B cell (primary cell): ENCODE results near the gene MPP1. TPM values are rescaled to one million over a fixed set of nuclear protein-coding genes. Genes with fewer than 3 reads are reported as not detected.

Experiments
- ATAC-seq: fragments of 200-7000 bp; cut with Tn5 transposase; one replicate; pipeline ENCODE4 v1.10.0; 2021; ENCODE audit warnings: low read depth, mild to moderate bottlenecking, moderate number of reproducible peaks, moderate library complexity
- CTCF ChIA-PET: fragments of 350-600 bp; sonication (Branson Sonifier 250); formaldehyde crosslinking; loops from one replicate; lab custom pipeline; 2021; ENCODE audit warnings: antibody characterized with exemption, inconsistent platforms; lab: Charles Lee
- POLR2A ChIA-PET: fragments of 350-600 bp; sonication (Branson Sonifier 250); formaldehyde crosslinking; loops from one replicate; lab custom pipeline; 2021; ENCODE audit warnings: antibody characterized with exemption; lab: Charles Lee
- DNase-seq: peaks from one replicate; pipeline ENCODE4 v3.0.0; 2013
- H2AFZ ChIP-seq: 2 replicates; pipeline ENCODE4 v1.6.1; 2012; ENCODE audit warnings: mild to moderate bottlenecking, low read depth, low read length; ENCODE audit not compliant: insufficient read depth, poor library complexity, severe bottlenecking
- H3K27ac ChIP-seq, 2 donors: 1 replicate in 1 of 2; 2 replicates in 1 of 2; pipeline ENCODE4 v1.5.1; 2012 to 2013; ENCODE audit warnings: low read length in 2 of 2, mild to moderate bottlenecking in 2 of 2, moderate library complexity in 1 of 2
- H3K27me3 ChIP-seq, 4 experiments: fragments of 200-600 bp in 1 of 4; sonication (generic) in 1 of 4; replicated peaks in 1 of 4; 1 replicate in 2 of 4; 2 replicates in 2 of 4; pipeline versions ENCODE4 v1.6.1 to v1.7.0; 2013 to 2016; ENCODE audit warnings: low read length in 3 of 4, mild to moderate bottlenecking in 2 of 4, mixed read lengths in 1 of 4, moderate library complexity in 1 of 4; ENCODE audit not compliant: insufficient read depth in 4 of 4, control insufficient read depth in 3 of 4; ENCODE audit errors: control extremely low read depth in 1 of 4
- H3K36me3 ChIP-seq, 2 experiments: replicated peaks in 1 of 2; 1 replicate in 1 of 2; 2 replicates in 1 of 2; pipeline versions ENCODE4 v1.6.1 to v1.7.1; 2013; ENCODE audit warnings: low read length in 1 of 2; ENCODE audit not compliant: insufficient read depth in 2 of 2, control insufficient read depth in 1 of 2; ENCODE audit errors: control extremely low read depth in 1 of 2, extremely low read depth in 1 of 2
- H3K4me1 ChIP-seq, 2 donors: fragments of 200-600 bp in 1 of 2; sonication (generic) in 1 of 2; 1 replicate in 1 of 2; 2 replicates in 1 of 2; pipeline versions ENCODE4 v1.5.1 to v1.6.1; 2013 to 2017; ENCODE audit warnings: low read length in 2 of 2; ENCODE audit not compliant: control insufficient read depth in 2 of 2, insufficient read depth in 2 of 2
- H3K4me2 ChIP-seq: replicated peaks from 2 replicates; pipeline ENCODE3; 2012; ENCODE audit warnings: mild to moderate bottlenecking, low read depth, low read length; ENCODE audit not compliant: poor library complexity, severe bottlenecking
- H3K4me3 ChIP-seq, 5 experiments: fragments of 200-600 bp in 1 of 5; sonication (generic) in 1 of 5; 1 replicate in 3 of 5; 2 replicates in 2 of 5; pipeline versions ENCODE4 v1.5.1 to v1.7.0; 2011 to 2016; ENCODE audit warnings: low read length in 4 of 5, mild to moderate bottlenecking in 4 of 5, low read depth in 2 of 5, control low read depth in 1 of 5, moderate library complexity in 1 of 5; ENCODE audit not compliant: insufficient read depth in 1 of 5; ENCODE audit errors: control extremely low read depth in 1 of 5, extremely low read depth in 1 of 5
- H3K79me2 ChIP-seq: fragments of 200-600 bp; sonication (generic); one replicate; pipeline ENCODE4 v1.6.0; 2016; ENCODE audit warnings: low read length; ENCODE audit not compliant: control insufficient read depth, insufficient read depth
- H3K9ac ChIP-seq: fragments of 200-600 bp; sonication (generic); 2 replicates; pipeline ENCODE4 v1.6.1; 2017; ENCODE audit warnings: mild to moderate bottlenecking, low read length, moderate library complexity
- H3K9me3 ChIP-seq, 3 donors: one replicate each; pipeline versions ENCODE4 v1.6.1 to v1.7.1; 2013; ENCODE audit warnings: low read length in 2 of 3; ENCODE audit not compliant: control insufficient read depth in 2 of 3, insufficient read depth in 1 of 3; ENCODE audit errors: control extremely low read depth in 1 of 3
- H4K20me1 ChIP-seq: 2 replicates; pipeline ENCODE4 v1.6.0; 2012; ENCODE audit warnings: mild to moderate bottlenecking, low read length; ENCODE audit not compliant: insufficient read depth, control insufficient read depth, poor library complexity, severe bottlenecking
- H3K27ac Mint-ChIP-seq: one replicate; pipeline ENCODE4 v1.8.0; 2021; ENCODE audit warnings: mixed read lengths
- H3K27me3 Mint-ChIP-seq: one replicate; pipeline ENCODE4 v1.8.0; 2021; ENCODE audit warnings: mixed read lengths
- H3K4me1 Mint-ChIP-seq: one replicate; pipeline ENCODE4 v1.8.0; 2021; ENCODE audit warnings: mixed read lengths
- H3K4me3 Mint-ChIP-seq: one replicate; pipeline ENCODE4 v1.8.0; 2021; ENCODE audit warnings: mixed read lengths
- H3K9me3 Mint-ChIP-seq: one replicate; pipeline ENCODE4 v1.8.0; 2022; ENCODE audit warnings: mixed read lengths; ENCODE audit not compliant: insufficient read depth
- CTCF ChIP-seq: fragments of 200-600 bp; IDR thresholded peaks from one replicate; pipeline ENCODE4 v1.8.0; 2022; ENCODE audit warnings: antibody characterized with exemption, mild to moderate bottlenecking
- EZH2 ChIP-seq: IDR thresholded peaks from 2 replicates; pipeline ENCODE4 v1.6.1; 2012; ENCODE audit warnings: borderline replicate concordance, low read depth, mild to moderate bottlenecking, moderate library complexity, low read length; ENCODE audit not compliant: insufficient read depth, poor library complexity, severe bottlenecking
- WGBS: methylation state at CpG from one replicate; pipeline ENCODE4 v1.1.5; 2013; ENCODE audit warnings: missing lambda C conversion rate; ENCODE audit not compliant: insufficient coverage; 5-methylcytosine and 5-hydroxymethylcytosine counted together
- intact Hi-C: fragments of 100-400 bp; cut with micrococcal nuclease; formaldehyde crosslinking; loops from one replicate; pipeline ENCODE4 v1.10.0; 2022
- polyA plus RNA-seq: library from polyadenylated mRNA; depleted of rRNA; stranded (reverse); fragments of >200 nt; gene quantifications from 2 replicates; pipeline ENCODE4 v1.2.3, GENCODE V29; 2012
- total RNA-seq, 2 donors: library from RNA; stranded (reverse); fragments of 120-200 nt in 1 of 2; gene quantifications; 1 replicate in 1 of 2; 2 replicates in 1 of 2; pipeline versions ENCODE4 v1.2.3 to v1.2.4, GENCODE V29; 2013 to 2022

The MPP1 gene
- total and polyA plus RNA-seq, 2 donors (not counting 1 experiment from before 2014, with no cell fraction given): 5.0 to 7.7 TPM

DNA sequence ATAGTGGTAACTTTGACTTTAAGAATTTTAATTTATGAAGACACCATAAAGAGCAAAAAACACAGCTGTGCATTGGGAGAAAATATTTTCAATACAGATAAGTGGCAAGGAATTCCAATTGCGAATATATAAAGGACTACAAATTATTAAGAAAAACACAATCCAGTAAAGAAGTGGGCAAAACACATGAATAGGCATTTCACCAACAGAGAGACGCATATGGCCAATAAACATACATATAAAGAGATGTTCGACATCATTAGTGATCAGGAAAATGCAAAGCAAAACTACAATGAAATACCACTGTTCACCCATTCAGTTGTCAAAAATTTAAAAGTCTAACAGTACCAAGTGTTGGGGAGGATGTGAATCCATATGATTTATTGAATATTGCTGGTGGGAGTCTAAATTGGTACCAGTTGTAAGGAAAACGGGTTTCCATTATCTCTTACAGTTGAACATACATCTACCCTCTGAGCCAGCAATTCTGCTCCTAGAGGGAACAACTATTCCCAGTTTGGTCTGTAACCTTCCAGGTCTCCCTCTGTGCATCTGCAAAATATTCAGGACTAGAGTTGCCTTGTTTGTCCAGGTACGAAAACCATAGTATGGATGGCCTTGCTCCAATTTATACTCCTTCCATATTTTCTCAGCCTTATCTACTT is 1.7 kb upstream of the MPP1 start:
- Mint-ChIP-seq H3K9me3 (no peaks in the 10 kb centered on the region), H3K27me3 (no peaks in the 10 kb centered on the region), H3K27ac (no peak overlapping the region), H3K4me3 (no peak overlapping the region), H3K4me1 (peaks cover 13% of the 10 kb centered on the region)
- 100% methylated on average over 1 of the region's 5 CpGs for WGBS
- CTCF ChIA-PET: no interaction called here
- POLR2A ChIA-PET: no interaction called here
- intact Hi-C loops: loop anchor here (10.0 kb wide), 1 partner anchor 218 kb away; the partner anchor contains the start of genes F8 and FUNDC2
- no peaks in the 10 kb centered on the region for H3K79me2 ChIP-seq
- no peak overlapping the region for H3K9ac ChIP-seq
- no peak overlapping the region for H3K27ac ChIP-seq
- H3K4me1 ChIP-seq: peaks cover 10 to 13% of the 10 kb centered on the region in 2 donors
- no peaks in the 10 kb centered on the region for H3K27me3 ChIP-seq
- TF ChIP-seq CTCF (no peak), EZH2 (no peak)
- H3K4me3 ChIP-seq: no peak overlapping the region
- no peak for DNase-seq
- no peaks in the 10 kb centered on the region for H4K20me1 ChIP-seq
- no peak for ATAC-seq
- no peaks in the 10 kb centered on the region for H3K36me3 ChIP-seq
- H3K9me3 ChIP-seq: no peaks in the 10 kb centered on the region
- H2AFZ ChIP-seq: no peak overlapping the region
- H3K4me2 ChIP-seq: no peak overlapping the region

DNA sequence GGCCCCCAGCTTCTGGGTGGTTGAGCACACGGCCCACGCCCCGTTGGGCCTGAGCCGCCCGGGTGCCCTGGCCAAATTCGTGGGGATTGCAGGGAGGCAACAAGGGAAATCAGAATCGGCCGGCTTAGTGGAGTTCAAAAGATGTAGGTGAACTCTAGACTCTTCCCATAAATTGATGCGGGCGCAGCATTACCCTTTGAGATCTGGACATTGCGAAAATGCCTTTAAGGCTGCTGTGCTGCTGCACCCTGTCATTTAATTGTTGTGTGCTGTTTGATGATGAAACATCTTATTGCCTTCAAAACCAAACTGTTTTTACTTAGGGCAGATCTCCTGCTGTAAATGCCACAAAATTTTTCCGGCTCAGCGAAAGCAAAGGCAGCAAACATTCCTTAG is 409 bp upstream of the MPP1 start:
- H3K4me3 ChIP-seq: peak overlapping the region; percentile 23 to 69 (median 65)
- POLR2A ChIA-PET: no interaction called here
- 100% methylated on average over 2 of the region's 13 CpGs for WGBS
- peaks cover 18% of the 10 kb centered on the region for H3K4me1 Mint-ChIP-seq
- no peaks in the 10 kb centered on the region for H3K27me3 Mint-ChIP-seq
- DNase-seq (no peak), ATAC-seq (no peak)
- peak overlapping the region; percentile 79 for H2AFZ ChIP-seq
- intact Hi-C loops: loop anchor here (1.0 to 10.0 kb wide), 3 partner anchors 42 to 219 kb away; partner anchors contain the start of genes F8 and FUNDC2
- H3K27ac ChIP-seq: no peak overlapping the region
- no peaks in the 10 kb centered on the region for H4K20me1 ChIP-seq
- H3K9me3 ChIP-seq: no peaks in the 10 kb centered on the region
- H3K79me2 ChIP-seq: no peaks in the 10 kb centered on the region
- peak overlapping the region; percentile 37 for H3K27ac Mint-ChIP-seq
- no peaks in the 10 kb centered on the region for H3K36me3 ChIP-seq
- peak overlapping the region; percentile 86 for H3K4me2 ChIP-seq
- H3K27me3 ChIP-seq: no peaks in the 10 kb centered on the region
- H3K4me1 ChIP-seq: peaks cover 11 to 16% of the 10 kb centered on the region in 2 donors
- no peak for TF ChIP-seq EZH2
- TF ChIP-seq CTCF: no peak
- peak overlapping the region; percentile 85 for H3K4me3 Mint-ChIP-seq
- CTCF ChIA-PET: interaction anchor here (0.8 to 1.6 kb wide), 3 partner anchors 13 to 57 kb away, joined by 3 to 5 read pairs (median 4); no protein-coding TSS in a partner anchor
- H3K9me3 Mint-ChIP-seq: no peaks in the 10 kb centered on the region
- peak overlapping the region; percentile 68 for H3K9ac ChIP-seq
